GM19193 (cell line): Measurements from ENCODE around the gene DPY19L1.

ENCODE experiments used
- POLR2A ChIP-seq: IDR thresholded peaks from 4 replicates; pipeline ENCODE4 v1.6.1; 2011; ENCODE audit not compliant: insufficient read depth, insufficient read length; ENCODE audit errors: extremely low read depth

The DPY19L1 gene

GRCh38 chr7:34939175-34939574 lies 98.1 kb downstream of the DPY19L1 start:
- no peak for TF ChIP-seq POLR2A

DNA sequence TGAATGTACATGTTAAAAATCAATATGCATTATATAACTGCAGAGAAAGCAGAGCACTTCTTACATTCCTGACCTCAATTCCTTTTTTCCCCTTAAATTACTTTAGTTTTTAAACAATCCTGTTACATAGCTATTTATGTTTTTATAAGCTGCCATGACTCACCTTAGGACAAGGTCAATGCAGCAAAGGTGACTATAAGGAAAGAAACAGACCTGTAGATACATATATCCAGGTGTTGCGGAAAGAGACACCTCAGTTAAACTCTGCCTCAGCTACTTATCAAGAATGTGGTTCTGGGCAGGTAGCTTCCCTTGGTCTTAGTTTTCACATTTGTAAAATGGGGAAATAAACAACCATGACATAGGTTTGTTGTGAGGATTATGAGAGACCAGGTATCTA lies 105.5 kb downstream of the DPY19L1 start:
- no peak for TF ChIP-seq POLR2A

- TF ChIP-seq POLR2A = no peak
These were observed 108.7 kb downstream of the DPY19L1 start for GRCh38 chr7:34928560-34928959.

DNA sequence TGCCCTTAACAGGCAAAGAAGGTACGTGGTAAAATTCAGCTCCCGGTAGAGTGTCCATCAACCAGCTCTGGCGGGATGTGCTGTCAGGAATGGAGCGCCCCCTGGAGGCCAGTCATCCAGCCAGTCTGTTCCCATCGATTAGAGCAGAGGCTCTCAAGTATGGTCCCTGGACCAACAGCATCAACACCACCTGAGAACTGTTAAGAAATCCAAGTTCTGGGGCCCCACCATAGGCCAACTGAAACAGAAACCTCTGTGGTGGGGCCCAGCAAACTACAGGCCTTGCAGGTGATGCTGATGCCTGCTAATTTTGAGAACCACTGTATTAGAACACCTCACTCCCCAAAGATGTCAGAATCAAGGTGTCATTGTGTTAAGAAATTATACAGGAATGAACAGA lies 109.2 kb downstream of the DPY19L1 start:
- no peak for TF ChIP-seq POLR2A

DNA sequence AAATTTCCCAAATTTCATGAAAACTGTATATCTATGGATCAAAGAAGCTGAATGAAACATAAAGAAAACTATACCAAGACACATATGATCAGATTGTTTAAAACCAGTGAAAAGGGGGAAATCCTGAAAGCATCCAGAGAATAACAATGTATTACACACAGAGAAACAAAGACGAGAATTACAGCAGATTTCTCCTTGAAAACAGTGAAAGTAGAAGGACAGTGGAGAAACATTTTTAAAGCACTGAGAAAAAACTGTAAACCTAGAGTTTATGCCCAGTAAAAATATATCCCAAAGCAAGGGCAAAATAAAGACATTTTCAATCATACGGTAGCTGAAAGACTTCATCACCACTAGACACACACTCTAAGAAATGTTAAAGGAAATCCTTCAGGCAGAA lies 121.0 kb downstream of the DPY19L1 start:
- no peak for TF ChIP-seq POLR2A

DNA sequence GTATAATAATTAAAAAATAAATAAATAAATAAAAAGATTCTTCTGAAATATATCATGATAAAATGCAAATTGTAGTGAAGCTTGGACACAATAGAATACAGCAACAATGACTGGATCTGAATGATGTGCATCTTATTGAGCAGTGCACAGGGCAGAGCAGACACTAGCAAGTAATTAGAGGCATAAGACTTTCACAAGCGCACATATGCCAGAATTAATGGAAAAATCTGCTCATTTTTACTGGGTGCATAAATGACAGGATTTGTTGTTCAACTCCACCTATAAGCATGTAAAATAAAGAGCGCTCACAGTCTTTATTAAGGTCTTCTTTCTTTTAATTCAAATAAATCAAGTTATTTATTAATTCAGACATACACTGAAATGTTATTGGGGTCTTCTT lies 125.0 kb downstream of the DPY19L1 start:
- TF ChIP-seq POLR2A = no peak

DNA sequence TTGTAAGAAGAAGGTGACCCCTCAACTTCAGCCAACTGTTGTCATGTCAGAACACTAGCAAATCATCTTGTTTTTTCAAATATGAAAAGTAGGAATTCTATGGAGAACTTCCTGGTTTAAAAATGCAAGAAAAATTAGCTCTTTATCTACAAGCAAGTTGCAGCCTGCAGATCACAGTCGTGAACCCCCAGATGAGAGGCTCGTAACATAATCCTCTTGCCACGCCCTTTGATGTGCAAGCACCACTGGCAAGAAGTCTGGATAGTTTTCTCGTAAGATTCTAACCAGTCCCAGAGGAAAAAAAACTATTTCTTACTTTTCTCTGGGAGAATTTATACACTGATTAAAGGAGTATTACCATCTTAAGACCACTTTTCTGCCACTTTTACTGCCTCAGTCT lies 132.3 kb downstream of the DPY19L1 start:
- TF ChIP-seq POLR2A = no peak

DNA sequence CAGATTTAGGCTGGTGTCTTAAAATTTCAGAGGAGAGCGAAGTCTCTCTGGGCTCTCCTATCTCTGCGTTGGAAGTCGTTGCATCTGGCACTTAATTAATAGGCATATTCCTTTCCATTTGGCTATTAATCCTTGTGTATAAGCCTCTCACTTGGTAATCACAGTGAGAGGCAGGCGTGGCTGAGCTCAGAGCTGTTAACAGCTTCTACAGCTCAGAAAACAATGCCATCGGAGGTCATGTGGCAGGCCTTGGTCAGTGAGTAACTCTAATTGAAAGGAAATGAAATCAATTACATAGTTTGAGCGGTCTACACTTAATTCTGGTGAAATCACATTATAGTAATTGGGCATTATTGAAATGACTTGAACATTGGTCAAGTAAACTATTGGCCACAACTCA lies 135.1 kb downstream of the DPY19L1 start:
- TF ChIP-seq POLR2A = no peak

- TF ChIP-seq POLR2A = no peak
These were observed 136.3 kb downstream of the DPY19L1 start for GRCh38 chr7:34900891-34901513.

DNA sequence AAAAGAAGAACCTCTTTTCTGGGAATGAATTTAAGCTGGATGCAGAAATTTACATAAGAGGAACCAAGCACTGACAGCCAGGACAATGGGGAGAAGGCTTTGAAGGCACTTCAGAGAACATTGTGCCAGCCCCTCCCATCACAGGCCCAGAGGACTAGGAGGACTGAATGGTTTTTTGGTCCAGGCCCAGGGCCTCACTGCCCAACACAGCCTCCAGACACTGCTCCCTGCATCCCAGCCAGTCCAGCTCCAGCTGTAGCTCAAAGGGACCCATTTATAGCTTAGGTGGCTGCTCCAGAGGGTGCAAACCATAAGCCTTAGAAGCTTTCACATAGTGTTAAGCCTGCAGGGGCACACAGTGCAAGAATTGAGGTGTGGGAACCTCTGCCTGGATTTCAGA lies 142.1 kb downstream of the DPY19L1 start:
- TF ChIP-seq POLR2A = no peak

GRCh38 chr7:34889951-34890350 lies 147.3 kb downstream of the DPY19L1 start:
- TF ChIP-seq POLR2A = no peak

- TF ChIP-seq POLR2A = no peak
These were observed 150.4 kb downstream of the DPY19L1 start for GRCh38 chr7:34886856-34887255.

DNA sequence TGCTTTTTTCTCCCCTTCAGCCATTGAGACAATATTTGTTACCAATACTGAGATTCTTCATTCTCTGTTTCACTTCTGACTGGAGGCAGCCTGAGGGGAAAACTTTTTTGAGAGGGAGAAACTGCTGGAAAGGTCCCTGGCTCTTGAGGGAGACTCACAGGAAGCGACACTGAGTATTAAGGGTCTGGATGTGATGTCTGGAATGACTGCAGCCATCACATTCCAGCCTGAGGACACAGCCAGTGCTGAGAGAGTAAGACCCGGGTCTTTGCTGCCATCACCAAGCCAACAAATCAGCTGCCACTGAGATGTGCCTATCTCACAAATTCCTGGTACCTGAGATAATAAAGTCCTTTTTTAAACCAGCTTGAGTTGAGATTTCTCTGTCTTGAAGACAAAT lies 157.4 kb downstream of the DPY19L1 start:
- TF ChIP-seq POLR2A = no peak
